SK-N-SH treated with all-trans-retinoic acid at 6 μM for 48 hours (cell line): ENCODE data around the gene FRMD4B.
A peak's percentile ranks its signal among the peaks of the same experiment; 100 is the strongest.

Experiments
- ATAC-seq: fragments of 200-7000 bp; cut with Tn5 transposase; 3 replicates; pipeline ENCODE4 v1.9.1; 2020; ENCODE audit warnings: mild to moderate bottlenecking, moderate library complexity
- ARNTL ChIP-seq: fragments of 450-650 bp; formaldehyde crosslinking; IDR thresholded peaks from 2 replicates; pipeline ENCODE4 v1.5.0; 2020; ENCODE audit warnings: low read depth, mild to moderate bottlenecking, moderate library complexity, borderline replicate concordance
- BACH2 ChIP-seq: fragments of 250-450 bp; sonication (Bioruptor Pico); IDR thresholded peaks from 2 replicates; pipeline ENCODE4 v1.9.0; 2021; ENCODE audit warnings: mild to moderate bottlenecking, borderline replicate concordance
- CSDC2 ChIP-seq: fragments of 250-450 bp; sonication (Bioruptor Pico); IDR thresholded peaks from 2 replicates; pipeline ENCODE4 v1.5.0; 2020; ENCODE audit warnings: mild to moderate bottlenecking, moderate library complexity
- ESRRG ChIP-seq: fragments of 250-450 bp; sonication (Bioruptor Pico); IDR thresholded peaks from 2 replicates; pipeline ENCODE4 v1.6.1; 2021; ENCODE audit warnings: mild to moderate bottlenecking
- GLIS3 ChIP-seq: fragments of 250-450 bp; sonication (Bioruptor Pico); IDR thresholded peaks from 2 replicates; pipeline ENCODE4 v1.5.0; 2020; ENCODE audit warnings: mild to moderate bottlenecking, moderate library complexity
- ISL1 ChIP-seq: fragments of 250-450 bp; sonication (Bioruptor Pico); IDR thresholded peaks from 2 replicates; pipeline ENCODE4 v2.1.2; 2022; ENCODE audit warnings: mild to moderate bottlenecking, moderate library complexity
- PPARA ChIP-seq: fragments of 250-450 bp; sonication (Bioruptor Pico); IDR thresholded peaks from 2 replicates; pipeline ENCODE4 v1.5.0; 2020; ENCODE audit warnings: mild to moderate bottlenecking, borderline replicate concordance
- RARB ChIP-seq: fragments of 250-450 bp; sonication (Bioruptor Pico); IDR thresholded peaks from 2 replicates; pipeline ENCODE4 v1.8.0; 2021; ENCODE audit warnings: mild to moderate bottlenecking, moderate library complexity
- SNAI2 ChIP-seq: fragments of 250-450 bp; sonication (Bioruptor Pico); IDR thresholded peaks from 2 replicates; pipeline ENCODE4 v1.5.0; 2020; ENCODE audit warnings: mild to moderate bottlenecking, moderate library complexity
- TCF4 ChIP-seq: fragments of 250-450 bp; sonication (Bioruptor Pico); IDR thresholded peaks from 2 replicates; pipeline ENCODE4 v1.8.0; 2021; ENCODE audit warnings: mild to moderate bottlenecking, moderate library complexity, borderline replicate concordance
- TOX ChIP-seq: fragments of 250-450 bp; sonication (Bioruptor Pico); IDR thresholded peaks from 2 replicates; pipeline ENCODE4 v1.8.0; 2021; ENCODE audit warnings: mild to moderate bottlenecking, moderate library complexity, borderline replicate concordance
- ZC3H10 ChIP-seq: fragments of 250-450 bp; sonication (Bioruptor Pico); IDR thresholded peaks from 2 replicates; pipeline ENCODE4 v1.5.1; 2021; ENCODE audit warnings: mild to moderate bottlenecking, moderate library complexity
- ZFP3 ChIP-seq: fragments of 250-450 bp; sonication (Bioruptor Pico); IDR thresholded peaks from 2 replicates; pipeline ENCODE4 v1.5.0; 2020; ENCODE audit warnings: mild to moderate bottlenecking, moderate library complexity
- ZFP30 ChIP-seq: fragments of 450-650 bp; formaldehyde crosslinking; IDR thresholded peaks from 2 replicates; pipeline ENCODE4 v1.5.0; 2022; ENCODE audit warnings: mild to moderate bottlenecking, moderate library complexity
- ZNF70 ChIP-seq: fragments of 450-650 bp; formaldehyde crosslinking; IDR thresholded peaks from 2 replicates; pipeline ENCODE4 v1.5.0; 2020; ENCODE audit warnings: mild to moderate bottlenecking, moderate library complexity
- TF ChIP-seq, protein P1 (sequence below): fragments of 250-450 bp; sonication (Bioruptor Pico); IDR thresholded peaks from 2 replicates; pipeline ENCODE4 v1.5.1; 2020; ENCODE audit warnings: low read depth, mild to moderate bottlenecking, moderate library complexity
- TF ChIP-seq, protein P2 (sequence below): fragments of 250-450 bp; sonication (Bioruptor Pico); IDR thresholded peaks from 2 replicates; pipeline ENCODE4 v1.8.0; 2021; ENCODE audit warnings: low read depth, mild to moderate bottlenecking, moderate library complexity, borderline replicate concordance
- TF ChIP-seq, protein P3 (sequence below): fragments of 250-450 bp; sonication (Bioruptor Pico); IDR thresholded peaks from 2 replicates; pipeline ENCODE4 v1.5.1; 2021; ENCODE audit warnings: mild to moderate bottlenecking, moderate library complexity
- TF ChIP-seq, protein P4 (sequence below): fragments of 250-450 bp; sonication (Bioruptor Pico); IDR thresholded peaks from 2 replicates; pipeline ENCODE4 v1.5.0; 2020; ENCODE audit warnings: mild to moderate bottlenecking, moderate library complexity
- TF ChIP-seq, protein P5 (sequence below): fragments of 250-450 bp; sonication (Bioruptor Pico); IDR thresholded peaks from 2 replicates; pipeline ENCODE4 v1.8.0; 2020; ENCODE audit warnings: mild to moderate bottlenecking, moderate library complexity, borderline replicate concordance

FRMD4B gene

DNA sequence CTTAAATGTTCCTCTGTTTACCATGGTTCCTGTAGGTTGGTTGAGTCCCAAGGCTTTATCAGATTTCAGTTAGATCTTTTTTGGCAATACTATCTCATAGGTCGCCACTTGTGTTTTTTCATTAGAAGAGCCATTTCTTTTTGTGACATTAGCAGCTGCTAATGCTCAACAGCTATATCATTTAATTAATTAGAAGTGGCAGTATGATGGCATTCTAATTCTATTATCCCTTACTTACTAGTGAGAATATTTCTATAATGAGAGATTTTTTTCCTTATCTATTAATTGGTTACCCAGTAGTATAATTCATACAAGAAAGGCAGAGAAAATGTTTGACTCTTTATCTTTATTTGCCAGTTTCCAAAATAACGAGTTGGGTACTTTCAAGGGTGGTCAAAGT, 25.2 kb downstream of the FRMD4B start:
- TF ChIP-seq RARB (no peak), ESRRG (CRISPR knock-in tag) (no peak), ISL1 (CRISPR knock-in tag) (peak; percentile 87)
- TF ChIP-seq, protein P1, sequence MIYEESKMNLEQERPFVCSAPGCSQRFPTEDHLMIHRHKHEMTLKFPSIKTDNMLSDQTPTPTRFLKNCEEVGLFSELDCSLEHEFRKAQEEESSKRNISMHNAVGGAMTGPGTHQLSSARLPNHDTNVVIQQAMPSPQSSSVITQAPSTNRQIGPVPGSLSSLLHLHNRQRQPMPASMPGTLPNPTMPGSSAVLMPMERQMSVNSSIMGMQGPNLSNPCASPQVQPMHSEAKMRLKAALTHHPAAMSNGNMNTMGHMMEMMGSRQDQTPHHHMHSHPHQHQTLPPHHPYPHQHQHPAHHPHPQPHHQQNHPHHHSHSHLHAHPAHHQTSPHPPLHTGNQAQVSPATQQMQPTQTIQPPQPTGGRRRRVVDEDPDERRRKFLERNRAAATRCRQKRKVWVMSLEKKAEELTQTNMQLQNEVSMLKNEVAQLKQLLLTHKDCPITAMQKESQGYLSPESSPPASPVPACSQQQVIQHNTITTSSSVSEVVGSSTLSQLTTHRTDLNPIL, result peak; percentile 63; the same call in 1 of the 2 replicates
- TF ChIP-seq, protein P2, sequence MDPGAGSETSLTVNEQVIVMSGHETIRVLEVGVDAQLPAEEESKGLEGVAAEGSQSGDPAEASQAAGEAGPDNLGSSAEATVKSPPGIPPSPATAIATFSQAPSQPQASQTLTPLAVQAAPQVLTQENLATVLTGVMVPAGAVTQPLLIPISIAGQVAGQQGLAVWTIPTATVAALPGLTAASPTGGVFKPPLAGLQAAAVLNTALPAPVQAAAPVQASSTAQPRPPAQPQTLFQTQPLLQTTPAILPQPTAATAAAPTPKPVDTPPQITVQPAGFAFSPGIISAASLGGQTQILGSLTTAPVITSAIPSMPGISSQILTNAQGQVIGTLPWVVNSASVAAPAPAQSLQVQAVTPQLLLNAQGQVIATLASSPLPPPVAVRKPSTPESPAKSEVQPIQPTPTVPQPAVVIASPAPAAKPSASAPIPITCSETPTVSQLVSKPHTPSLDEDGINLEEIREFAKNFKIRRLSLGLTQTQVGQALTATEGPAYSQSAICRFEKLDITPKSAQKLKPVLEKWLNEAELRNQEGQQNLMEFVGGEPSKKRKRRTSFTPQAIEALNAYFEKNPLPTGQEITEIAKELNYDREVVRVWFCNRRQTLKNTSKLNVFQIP (CRISPR knock-in tag), result no peak
- ATAC-seq, result no peak

DNA sequence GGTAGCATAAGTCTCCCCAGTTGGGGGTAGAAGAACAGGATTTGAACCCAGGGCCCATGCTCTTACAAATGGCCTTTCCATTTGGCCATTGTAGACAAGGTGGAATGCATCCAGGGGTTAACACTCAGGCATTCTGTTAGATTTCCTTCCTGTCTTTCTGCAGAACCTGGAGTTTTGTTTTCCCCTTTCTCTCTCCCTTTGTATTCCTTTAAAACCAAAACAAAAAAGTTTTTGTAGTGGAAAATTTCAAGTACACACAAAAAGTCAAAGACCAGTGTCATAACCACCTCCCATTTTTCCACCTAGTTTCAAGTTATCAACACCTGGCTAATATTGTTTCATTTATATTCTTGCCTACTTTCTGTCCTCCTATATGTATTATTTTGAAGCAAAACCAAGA, 26.0 kb downstream of the FRMD4B start:
- TF ChIP-seq ISL1 (CRISPR knock-in tag) (no peak), ESRRG (CRISPR knock-in tag) (no peak), ARNTL (no peak), ZC3H10 (CRISPR knock-in tag) (no peak), GLIS3 (CRISPR knock-in tag) (no peak), TOX (CRISPR knock-in tag) (no peak), CSDC2 (CRISPR knock-in tag) (no peak), ZFP3 (CRISPR knock-in tag) (no peak), PPARA (CRISPR knock-in tag) (no peak), ZFP30 (no peak), ZNF70 (CRISPR knock-in tag) (no peak), SNAI2 (CRISPR knock-in tag) (no peak), TCF4 (CRISPR knock-in tag) (no peak), BACH2 (no peak), RARB (no peak)
- TF ChIP-seq, protein P2 (CRISPR knock-in tag), result no peak
- TF ChIP-seq, protein P3, sequence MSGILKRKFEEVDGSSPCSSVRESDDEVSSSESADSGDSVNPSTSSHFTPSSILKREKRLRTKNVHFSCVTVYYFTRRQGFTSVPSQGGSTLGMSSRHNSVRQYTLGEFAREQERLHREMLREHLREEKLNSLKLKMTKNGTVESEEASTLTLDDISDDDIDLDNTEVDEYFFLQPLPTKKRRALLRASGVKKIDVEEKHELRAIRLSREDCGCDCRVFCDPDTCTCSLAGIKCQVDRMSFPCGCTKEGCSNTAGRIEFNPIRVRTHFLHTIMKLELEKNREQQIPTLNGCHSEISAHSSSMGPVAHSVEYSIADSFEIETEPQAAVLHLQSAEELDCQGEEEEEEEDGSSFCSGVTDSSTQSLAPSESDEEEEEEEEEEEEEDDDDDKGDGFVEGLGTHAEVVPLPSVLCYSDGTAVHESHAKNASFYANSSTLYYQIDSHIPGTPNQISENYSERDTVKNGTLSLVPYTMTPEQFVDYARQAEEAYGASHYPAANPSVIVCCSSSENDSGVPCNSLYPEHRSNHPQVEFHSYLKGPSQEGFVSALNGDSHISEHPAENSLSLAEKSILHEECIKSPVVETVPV, result no peak
- TF ChIP-seq, protein P4, sequence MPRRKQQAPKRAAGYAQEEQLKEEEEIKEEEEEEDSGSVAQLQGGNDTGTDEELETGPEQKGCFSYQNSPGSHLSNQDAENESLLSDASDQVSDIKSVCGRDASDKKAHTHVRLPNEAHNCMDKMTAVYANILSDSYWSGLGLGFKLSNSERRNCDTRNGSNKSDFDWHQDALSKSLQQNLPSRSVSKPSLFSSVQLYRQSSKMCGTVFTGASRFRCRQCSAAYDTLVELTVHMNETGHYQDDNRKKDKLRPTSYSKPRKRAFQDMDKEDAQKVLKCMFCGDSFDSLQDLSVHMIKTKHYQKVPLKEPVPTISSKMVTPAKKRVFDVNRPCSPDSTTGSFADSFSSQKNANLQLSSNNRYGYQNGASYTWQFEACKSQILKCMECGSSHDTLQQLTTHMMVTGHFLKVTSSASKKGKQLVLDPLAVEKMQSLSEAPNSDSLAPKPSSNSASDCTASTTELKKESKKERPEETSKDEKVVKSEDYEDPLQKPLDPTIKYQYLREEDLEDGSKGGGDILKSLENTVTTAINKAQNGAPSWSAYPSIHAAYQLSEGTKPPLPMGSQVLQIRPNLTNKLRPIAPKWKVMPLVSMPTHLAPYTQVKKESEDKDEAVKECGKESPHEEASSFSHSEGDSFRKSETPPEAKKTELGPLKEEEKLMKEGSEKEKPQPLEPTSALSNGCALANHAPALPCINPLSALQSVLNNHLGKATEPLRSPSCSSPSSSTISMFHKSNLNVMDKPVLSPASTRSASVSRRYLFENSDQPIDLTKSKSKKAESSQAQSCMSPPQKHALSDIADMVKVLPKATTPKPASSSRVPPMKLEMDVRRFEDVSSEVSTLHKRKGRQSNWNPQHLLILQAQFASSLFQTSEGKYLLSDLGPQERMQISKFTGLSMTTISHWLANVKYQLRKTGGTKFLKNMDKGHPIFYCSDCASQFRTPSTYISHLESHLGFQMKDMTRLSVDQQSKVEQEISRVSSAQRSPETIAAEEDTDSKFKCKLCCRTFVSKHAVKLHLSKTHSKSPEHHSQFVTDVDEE (CRISPR knock-in tag), result no peak
- TF ChIP-seq, protein P5, sequence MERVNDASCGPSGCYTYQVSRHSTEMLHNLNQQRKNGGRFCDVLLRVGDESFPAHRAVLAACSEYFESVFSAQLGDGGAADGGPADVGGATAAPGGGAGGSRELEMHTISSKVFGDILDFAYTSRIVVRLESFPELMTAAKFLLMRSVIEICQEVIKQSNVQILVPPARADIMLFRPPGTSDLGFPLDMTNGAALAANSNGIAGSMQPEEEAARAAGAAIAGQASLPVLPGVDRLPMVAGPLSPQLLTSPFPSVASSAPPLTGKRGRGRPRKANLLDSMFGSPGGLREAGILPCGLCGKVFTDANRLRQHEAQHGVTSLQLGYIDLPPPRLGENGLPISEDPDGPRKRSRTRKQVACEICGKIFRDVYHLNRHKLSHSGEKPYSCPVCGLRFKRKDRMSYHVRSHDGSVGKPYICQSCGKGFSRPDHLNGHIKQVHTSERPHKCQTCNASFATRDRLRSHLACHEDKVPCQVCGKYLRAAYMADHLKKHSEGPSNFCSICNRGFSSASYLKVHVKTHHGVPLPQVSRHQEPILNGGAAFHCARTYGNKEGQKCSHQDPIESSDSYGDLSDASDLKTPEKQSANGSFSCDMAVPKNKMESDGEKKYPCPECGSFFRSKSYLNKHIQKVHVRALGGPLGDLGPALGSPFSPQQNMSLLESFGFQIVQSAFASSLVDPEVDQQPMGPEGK, result no peak
- TF ChIP-seq, protein P1, result no peak
- no peak for ATAC-seq
